B cell (primary cell): Measurements from ENCODE around the gene L3MBTL4. TPM values are rescaled to one million over a fixed set of nuclear protein-coding genes. Genes with fewer than 3 reads are reported as not detected.

ENCODE experiments used
- ATAC-seq: fragments of 200-7000 bp; cut with Tn5 transposase; one replicate; pipeline ENCODE4 v1.10.0; 2021; ENCODE audit warnings: low read depth, mild to moderate bottlenecking, moderate number of reproducible peaks, moderate library complexity
- CTCF ChIA-PET: fragments of 350-600 bp; sonication (Branson Sonifier 250); formaldehyde crosslinking; loops from one replicate; lab custom pipeline; 2021; ENCODE audit warnings: antibody characterized with exemption, inconsistent platforms; lab: Charles Lee
- POLR2A ChIA-PET: fragments of 350-600 bp; sonication (Branson Sonifier 250); formaldehyde crosslinking; loops from one replicate; lab custom pipeline; 2021; ENCODE audit warnings: antibody characterized with exemption; lab: Charles Lee
- DNase-seq: peaks from one replicate; pipeline ENCODE4 v3.0.0; 2013
- H2AFZ ChIP-seq: 2 replicates; pipeline ENCODE4 v1.6.1; 2012; ENCODE audit warnings: mild to moderate bottlenecking, low read depth, low read length; ENCODE audit not compliant: insufficient read depth, poor library complexity, severe bottlenecking
- H3K27ac ChIP-seq, 2 donors: 1 replicate in 1 of 2; 2 replicates in 1 of 2; pipeline ENCODE4 v1.5.1; 2012 to 2013; ENCODE audit warnings: low read length in 2 of 2, mild to moderate bottlenecking in 2 of 2, moderate library complexity in 1 of 2
- H3K27me3 ChIP-seq, 4 experiments: fragments of 200-600 bp in 1 of 4; sonication (generic) in 1 of 4; replicated peaks in 1 of 4; 1 replicate in 2 of 4; 2 replicates in 2 of 4; pipeline versions ENCODE4 v1.6.1 to v1.7.0; 2013 to 2016; ENCODE audit warnings: low read length in 3 of 4, mild to moderate bottlenecking in 2 of 4, mixed read lengths in 1 of 4, moderate library complexity in 1 of 4; ENCODE audit not compliant: insufficient read depth in 4 of 4, control insufficient read depth in 3 of 4; ENCODE audit errors: control extremely low read depth in 1 of 4
- H3K36me3 ChIP-seq, 2 experiments: replicated peaks in 1 of 2; 1 replicate in 1 of 2; 2 replicates in 1 of 2; pipeline versions ENCODE4 v1.6.1 to v1.7.1; 2013; ENCODE audit warnings: low read length in 1 of 2; ENCODE audit not compliant: insufficient read depth in 2 of 2, control insufficient read depth in 1 of 2; ENCODE audit errors: control extremely low read depth in 1 of 2, extremely low read depth in 1 of 2
- H3K4me1 ChIP-seq, 2 donors: fragments of 200-600 bp in 1 of 2; sonication (generic) in 1 of 2; 1 replicate in 1 of 2; 2 replicates in 1 of 2; pipeline versions ENCODE4 v1.5.1 to v1.6.1; 2013 to 2017; ENCODE audit warnings: low read length in 2 of 2; ENCODE audit not compliant: control insufficient read depth in 2 of 2, insufficient read depth in 2 of 2
- H3K4me2 ChIP-seq: replicated peaks from 2 replicates; pipeline ENCODE3; 2012; ENCODE audit warnings: mild to moderate bottlenecking, low read depth, low read length; ENCODE audit not compliant: poor library complexity, severe bottlenecking
- H3K4me3 ChIP-seq, 5 experiments: fragments of 200-600 bp in 1 of 5; sonication (generic) in 1 of 5; 1 replicate in 3 of 5; 2 replicates in 2 of 5; pipeline versions ENCODE4 v1.5.1 to v1.7.0; 2011 to 2016; ENCODE audit warnings: low read length in 4 of 5, mild to moderate bottlenecking in 4 of 5, low read depth in 2 of 5, control low read depth in 1 of 5, moderate library complexity in 1 of 5; ENCODE audit not compliant: insufficient read depth in 1 of 5; ENCODE audit errors: control extremely low read depth in 1 of 5, extremely low read depth in 1 of 5
- H3K79me2 ChIP-seq: fragments of 200-600 bp; sonication (generic); one replicate; pipeline ENCODE4 v1.6.0; 2016; ENCODE audit warnings: low read length; ENCODE audit not compliant: control insufficient read depth, insufficient read depth
- H3K9ac ChIP-seq: fragments of 200-600 bp; sonication (generic); 2 replicates; pipeline ENCODE4 v1.6.1; 2017; ENCODE audit warnings: mild to moderate bottlenecking, low read length, moderate library complexity
- H3K9me3 ChIP-seq, 3 donors: one replicate each; pipeline versions ENCODE4 v1.6.1 to v1.7.1; 2013; ENCODE audit warnings: low read length in 2 of 3; ENCODE audit not compliant: control insufficient read depth in 2 of 3, insufficient read depth in 1 of 3; ENCODE audit errors: control extremely low read depth in 1 of 3
- H4K20me1 ChIP-seq: 2 replicates; pipeline ENCODE4 v1.6.0; 2012; ENCODE audit warnings: mild to moderate bottlenecking, low read length; ENCODE audit not compliant: insufficient read depth, control insufficient read depth, poor library complexity, severe bottlenecking
- H3K27ac Mint-ChIP-seq: one replicate; pipeline ENCODE4 v1.8.0; 2021; ENCODE audit warnings: mixed read lengths
- H3K27me3 Mint-ChIP-seq: one replicate; pipeline ENCODE4 v1.8.0; 2021; ENCODE audit warnings: mixed read lengths
- H3K4me1 Mint-ChIP-seq: one replicate; pipeline ENCODE4 v1.8.0; 2021; ENCODE audit warnings: mixed read lengths
- H3K4me3 Mint-ChIP-seq: one replicate; pipeline ENCODE4 v1.8.0; 2021; ENCODE audit warnings: mixed read lengths
- H3K9me3 Mint-ChIP-seq: one replicate; pipeline ENCODE4 v1.8.0; 2022; ENCODE audit warnings: mixed read lengths; ENCODE audit not compliant: insufficient read depth
- CTCF ChIP-seq: fragments of 200-600 bp; IDR thresholded peaks from one replicate; pipeline ENCODE4 v1.8.0; 2022; ENCODE audit warnings: antibody characterized with exemption, mild to moderate bottlenecking
- EZH2 ChIP-seq: IDR thresholded peaks from 2 replicates; pipeline ENCODE4 v1.6.1; 2012; ENCODE audit warnings: borderline replicate concordance, low read depth, mild to moderate bottlenecking, moderate library complexity, low read length; ENCODE audit not compliant: insufficient read depth, poor library complexity, severe bottlenecking
- WGBS: methylation state at CpG from one replicate; pipeline ENCODE4 v1.1.5; 2013; ENCODE audit warnings: missing lambda C conversion rate; ENCODE audit not compliant: insufficient coverage; 5-methylcytosine and 5-hydroxymethylcytosine counted together
- intact Hi-C: fragments of 100-400 bp; cut with micrococcal nuclease; formaldehyde crosslinking; loops from one replicate; pipeline ENCODE4 v1.10.0; 2022
- polyA plus RNA-seq: library from polyadenylated mRNA; depleted of rRNA; stranded (reverse); fragments of >200 nt; gene quantifications from 2 replicates; pipeline ENCODE4 v1.2.3, GENCODE V29; 2012
- total RNA-seq, 2 donors: library from RNA; stranded (reverse); fragments of 120-200 nt in 1 of 2; gene quantifications; 1 replicate in 1 of 2; 2 replicates in 1 of 2; pipeline versions ENCODE4 v1.2.3 to v1.2.4, GENCODE V29; 2013 to 2022

L3MBTL4 gene
- total and polyA plus RNA-seq, 2 donors (not counting 1 experiment from before 2014, with no cell fraction given) = 3.0 to 11.9 TPM

DNA sequence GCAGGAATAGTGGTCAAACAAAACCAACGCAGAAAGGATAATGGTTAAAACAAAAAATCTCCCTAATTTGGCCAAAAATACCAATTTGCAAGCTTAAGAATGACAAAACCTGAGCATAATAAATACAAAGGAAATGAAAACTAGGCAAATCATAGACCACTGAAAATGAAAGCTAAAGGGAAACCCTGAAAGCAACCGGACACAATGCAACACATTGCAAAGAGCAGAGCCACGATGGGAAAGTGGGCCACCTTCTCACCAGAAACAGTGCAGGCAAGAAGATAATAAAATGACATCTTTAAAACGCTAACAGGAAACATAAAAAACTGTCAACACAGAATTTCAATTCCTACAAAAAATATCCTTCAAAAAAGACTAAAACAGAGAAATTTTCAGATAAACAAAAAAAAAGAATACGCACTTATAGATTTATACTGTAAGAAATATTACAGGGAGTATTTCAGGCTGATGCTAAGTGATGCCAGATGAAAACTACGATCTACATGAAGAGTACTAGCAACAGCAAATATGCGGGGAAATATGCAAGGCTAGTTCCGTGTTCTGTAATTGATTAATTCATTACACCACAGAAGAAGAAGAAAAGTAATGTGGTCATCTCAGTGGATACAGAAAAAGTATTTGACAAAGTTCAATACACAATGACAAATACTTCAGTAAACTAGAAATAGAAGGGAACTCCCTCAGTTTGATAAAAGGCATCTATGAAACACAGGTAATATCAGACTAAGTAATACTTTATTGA lies 239.5 kb downstream of the L3MBTL4 start:
- POLR2A ChIA-PET = no interaction called here
- WGBS = no CpG with 5 or more reads among the region's 8 CpGs
- H4K20me1 ChIP-seq = no peaks in the 10 kb centered on the region
- intact Hi-C loops = no loop called here
- H3K27me3 ChIP-seq = no peaks in the 10 kb centered on the region
- Mint-ChIP-seq H3K4me1 (no peaks in the 10 kb centered on the region), H3K9me3 (no peaks in the 10 kb centered on the region), H3K27ac (no peak overlapping the region), H3K27me3 (no peaks in the 10 kb centered on the region), H3K4me3 (no peak overlapping the region)
- ATAC-seq (no peak), DNase-seq (no peak)
- H3K4me1 ChIP-seq = no peaks in the 10 kb centered on the region
- H3K79me2 ChIP-seq = no peaks in the 10 kb centered on the region
- no peak for TF ChIP-seq EZH2
- TF ChIP-seq CTCF = no peak
- no peak overlapping the region for H3K4me2 ChIP-seq
- H3K9me3 ChIP-seq = no peaks in the 10 kb centered on the region
- no peak overlapping the region for H3K27ac ChIP-seq
- H3K4me3 ChIP-seq = no peak overlapping the region
- no peak overlapping the region for H3K9ac ChIP-seq
- H3K36me3 ChIP-seq = no peaks in the 10 kb centered on the region
- CTCF ChIA-PET = no interaction called here
- H2AFZ ChIP-seq = no peak overlapping the region

DNA sequence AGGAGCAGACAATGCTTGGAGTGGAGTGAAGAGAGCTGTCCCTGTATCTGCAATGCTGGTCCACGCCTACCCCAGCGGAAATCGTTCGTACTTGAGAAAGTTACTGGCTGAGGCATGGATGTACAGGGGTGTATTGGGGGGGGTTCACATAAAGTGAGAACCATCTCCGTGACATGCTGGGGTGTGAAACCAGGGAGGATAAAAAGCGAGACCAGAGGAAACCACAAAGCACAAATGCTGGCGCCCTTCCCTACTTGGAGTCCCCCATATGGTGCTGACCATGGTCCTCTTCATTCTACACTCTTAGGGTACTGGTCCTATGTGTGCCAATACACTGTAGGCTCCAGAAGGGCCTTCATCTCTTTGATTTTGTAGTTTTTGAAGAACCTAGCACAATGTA lies 244.1 kb downstream of the L3MBTL4 start:
- Histone ChIP-seq H3K36me3 (no peaks in the 10 kb centered on the region), H3K4me1 (no peaks in the 10 kb centered on the region), H3K27ac (no peak overlapping the region), H3K9ac (no peak overlapping the region), H3K4me2 (no peak overlapping the region), H2AFZ (no peak overlapping the region), H3K27me3 (no peaks in the 10 kb centered on the region), H3K4me3 (no peak overlapping the region), H3K9me3 (no peaks in the 10 kb centered on the region), H3K79me2 (no peaks in the 10 kb centered on the region), H4K20me1 (no peaks in the 10 kb centered on the region)
- POLR2A ChIA-PET = no interaction called here
- intact Hi-C loops = no loop called here
- Mint-ChIP-seq H3K9me3 (no peaks in the 10 kb centered on the region), H3K27me3 (no peaks in the 10 kb centered on the region), H3K27ac (no peak overlapping the region), H3K4me1 (no peaks in the 10 kb centered on the region), H3K4me3 (no peak overlapping the region)
- CTCF ChIA-PET = no interaction called here
- ATAC-seq (no peak), DNase-seq (no peak)
- 86% methylated on average over 7 of the region's 7 CpGs for WGBS
- TF ChIP-seq EZH2 (no peak), CTCF (no peak)
